T1000 (cell line): ENCODE results near the gene TNNT2.

Experiments
- DNase-seq: peaks from one replicate; lab custom pipeline; 2025; ENCODE audit warnings: mixed read lengths; lab: John Stamatoyannopoulos, UW

The TNNT2 gene

DNA sequence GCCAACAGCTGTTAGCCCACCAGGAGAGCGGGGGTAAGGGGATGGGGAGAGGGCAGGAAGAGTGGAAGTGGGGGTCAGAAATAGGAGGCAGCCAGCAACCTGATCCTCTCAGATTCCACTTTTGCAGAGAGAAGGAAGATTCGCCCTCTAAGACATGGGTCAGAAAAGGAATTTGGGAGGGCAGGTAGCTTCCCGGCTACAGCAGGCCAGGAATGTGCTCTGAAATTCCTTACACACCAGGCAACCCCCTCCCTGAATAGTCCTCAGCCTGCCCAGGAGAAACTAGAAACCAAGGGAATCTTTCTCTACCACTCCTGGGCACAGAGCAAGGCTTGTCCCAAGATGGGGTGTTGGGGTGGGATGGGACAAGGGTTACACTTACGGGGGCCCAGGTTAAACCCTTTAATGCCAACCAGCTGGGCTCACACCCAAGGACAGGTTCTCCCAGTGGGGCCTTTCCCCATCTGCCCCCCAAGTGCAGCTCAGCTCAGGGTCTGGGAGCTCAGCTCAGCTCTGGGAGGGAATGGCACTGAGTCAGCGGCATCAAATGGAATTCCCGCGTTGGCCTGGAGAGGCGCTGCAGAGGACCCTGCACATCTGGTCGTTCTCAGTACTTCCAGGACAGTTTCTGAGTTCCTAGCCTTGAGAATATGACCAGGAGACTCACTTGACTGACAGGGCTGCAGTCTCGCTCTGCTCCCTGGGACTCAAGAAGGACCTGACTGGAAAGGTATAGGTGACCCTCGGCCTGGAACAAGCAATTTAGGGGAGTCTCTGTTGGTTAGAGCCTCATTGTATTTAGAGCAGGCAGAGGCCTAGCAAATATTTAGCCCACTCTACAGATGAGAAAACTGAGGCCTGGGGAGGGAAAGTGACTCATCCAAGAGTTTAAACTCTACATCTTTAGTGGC is 761 bp downstream of the TNNT2 start:
- DNase-seq = no peak

DNA sequence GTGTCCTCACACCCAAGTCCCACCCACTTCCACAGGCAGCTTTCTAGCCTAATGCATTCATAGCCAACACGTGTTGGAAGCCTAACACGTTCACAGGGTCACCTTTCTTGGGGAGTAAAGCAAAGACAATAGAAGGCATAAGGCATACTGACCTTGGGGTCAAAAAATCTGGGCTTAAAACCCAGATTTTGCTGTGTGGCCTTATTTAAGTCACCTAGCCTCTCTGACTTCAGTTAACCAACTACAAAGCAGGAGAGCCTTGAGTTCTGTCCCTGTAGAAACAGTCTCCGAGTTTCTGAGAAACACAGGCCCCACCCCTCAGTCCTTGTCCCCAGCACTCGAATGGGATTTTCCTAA is 1.4 kb downstream of the TNNT2 start:
- no peak for DNase-seq

DNA sequence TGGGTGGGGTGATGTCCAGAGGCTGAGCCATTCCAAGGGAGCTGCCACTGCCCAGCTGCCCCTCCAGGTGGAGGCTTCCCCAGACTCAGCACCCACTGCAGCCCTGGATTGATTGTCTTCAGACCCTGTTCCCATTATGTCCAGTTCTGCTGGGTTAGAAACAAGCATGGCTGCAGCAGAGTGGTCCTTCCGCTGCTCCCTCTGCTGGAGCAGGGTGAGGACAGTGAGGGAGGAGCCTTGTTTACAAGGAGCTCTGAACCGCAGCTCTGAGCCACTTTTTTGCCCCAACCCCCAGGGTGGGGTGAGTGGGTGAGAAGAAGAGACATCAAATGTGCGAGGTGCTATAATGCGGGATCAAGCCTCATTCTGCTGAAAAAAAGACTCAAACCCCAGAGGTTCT is 2.3 kb downstream of the TNNT2 start:
- no peak for DNase-seq

DNA sequence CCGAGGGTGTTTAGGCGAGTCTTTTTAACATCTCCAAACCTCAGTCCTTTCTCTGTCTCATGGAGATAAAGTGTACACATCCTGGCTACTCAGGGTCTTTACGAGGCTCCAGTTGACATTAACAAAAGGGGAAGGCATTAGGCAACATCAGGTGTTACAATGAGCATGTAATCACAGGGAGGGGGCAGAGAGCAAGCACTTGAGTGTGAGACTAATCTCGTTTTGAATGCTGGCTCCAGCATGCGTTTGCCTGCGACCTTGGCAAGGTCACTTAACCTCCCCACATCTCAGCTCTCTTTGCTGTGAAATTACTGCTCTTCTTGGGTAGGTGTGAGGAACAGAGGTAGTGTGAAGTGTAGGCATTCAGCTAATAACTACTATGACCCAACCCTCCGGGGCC is 3.1 kb downstream of the TNNT2 start:
- no peak for DNase-seq

DNA sequence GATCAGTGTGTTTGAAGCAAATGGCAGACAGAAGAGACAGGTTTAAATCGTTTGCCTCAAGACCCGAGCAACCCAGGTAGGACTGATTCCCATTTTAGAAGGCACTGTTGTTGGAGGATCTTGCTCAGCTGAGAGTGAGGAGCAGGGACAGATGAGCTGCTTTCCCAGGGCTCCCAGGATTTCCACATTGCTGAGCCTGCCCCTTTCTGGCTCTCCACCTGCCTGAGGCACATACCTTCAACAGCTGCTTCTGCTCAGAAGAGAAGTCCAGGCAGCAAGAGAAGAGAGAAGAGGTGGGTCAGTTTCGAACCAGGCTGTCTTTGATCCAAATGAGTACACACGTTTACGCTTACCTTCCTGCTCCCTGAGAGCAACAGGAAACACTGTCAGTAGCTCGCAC is 5.7 kb downstream of the TNNT2 start:
- no peak for DNase-seq

DNA sequence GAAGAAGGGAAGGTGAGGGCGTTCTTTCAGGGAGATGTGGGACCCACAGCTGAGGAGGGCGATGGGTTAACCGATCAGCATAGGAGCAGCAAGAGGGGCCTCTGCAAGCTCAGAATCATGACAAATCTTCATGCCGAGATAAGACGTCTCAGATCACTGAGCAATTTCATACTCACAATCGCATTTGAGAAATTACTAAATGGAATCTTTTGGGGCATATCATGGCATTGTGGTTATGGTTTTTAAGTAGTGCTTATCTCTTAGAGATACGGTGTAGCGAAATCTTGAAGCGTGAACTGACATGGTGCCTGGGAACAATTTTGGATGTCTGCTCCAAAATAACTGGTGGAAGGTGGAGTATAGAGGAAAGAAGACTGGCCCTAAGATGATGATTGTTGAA is 6.2 kb downstream of the TNNT2 start:
- no peak for DNase-seq

DNA sequence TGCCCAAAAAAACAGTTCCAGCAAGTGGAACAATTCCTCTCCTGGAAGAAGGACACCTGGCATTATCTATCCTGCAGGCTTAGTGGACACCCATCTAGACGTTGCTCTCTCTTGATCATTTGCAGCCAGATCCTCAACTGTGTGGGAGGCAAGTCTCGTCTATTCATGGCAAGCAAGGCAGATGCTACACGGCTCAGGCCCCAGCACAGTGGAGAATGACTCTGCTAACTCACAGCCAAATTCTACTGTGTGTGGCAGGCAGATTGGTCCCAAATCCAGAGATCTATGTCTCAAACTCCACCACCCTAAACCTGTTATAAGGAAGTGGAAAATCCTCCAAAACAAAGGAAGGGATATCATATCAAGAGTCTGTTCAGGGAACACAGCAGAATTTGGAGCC is 7.0 kb downstream of the TNNT2 start:
- DNase-seq = no peak

DNA sequence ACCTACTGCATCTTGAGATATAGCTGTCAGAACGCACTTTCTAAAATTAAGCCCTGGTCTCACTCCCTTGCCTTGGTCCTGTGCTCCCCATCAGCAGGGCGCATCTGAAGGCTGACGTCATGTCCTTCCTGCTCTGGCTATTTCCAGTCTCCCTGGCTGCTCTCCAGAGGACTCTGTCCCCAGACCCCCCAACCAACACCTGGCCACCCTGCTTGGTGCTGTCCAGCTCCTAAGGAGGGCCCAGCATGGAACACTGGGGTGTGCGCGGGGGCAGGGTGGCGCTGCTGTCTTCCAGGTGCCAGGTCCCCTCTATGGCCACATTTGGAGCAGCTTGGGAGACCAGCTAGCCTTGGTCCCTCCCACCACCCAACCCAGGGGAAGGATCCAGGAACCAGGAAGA is 8.3 kb downstream of the TNNT2 start:
- DNase-seq = no peak

DNA sequence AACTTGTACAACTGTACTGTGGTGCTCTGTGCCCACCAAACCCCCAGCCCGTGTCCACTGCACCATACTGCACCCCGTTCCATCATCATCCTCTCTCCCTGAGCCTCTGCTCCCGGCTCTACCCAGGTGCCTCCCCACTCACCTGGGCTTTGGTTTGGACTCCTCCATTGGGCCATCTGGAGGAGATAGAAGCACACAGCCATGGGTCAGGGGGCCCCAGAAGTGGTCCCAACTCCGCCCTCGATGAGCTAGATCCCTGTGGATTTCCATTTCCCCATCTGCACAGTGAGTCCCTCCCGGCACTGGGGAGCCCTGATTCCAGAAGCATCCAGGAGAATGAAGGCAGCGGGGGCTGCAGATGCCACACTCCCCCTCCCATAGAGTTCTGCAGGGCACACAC is 10.8 kb downstream of the TNNT2 start:
- no peak for DNase-seq

DNA sequence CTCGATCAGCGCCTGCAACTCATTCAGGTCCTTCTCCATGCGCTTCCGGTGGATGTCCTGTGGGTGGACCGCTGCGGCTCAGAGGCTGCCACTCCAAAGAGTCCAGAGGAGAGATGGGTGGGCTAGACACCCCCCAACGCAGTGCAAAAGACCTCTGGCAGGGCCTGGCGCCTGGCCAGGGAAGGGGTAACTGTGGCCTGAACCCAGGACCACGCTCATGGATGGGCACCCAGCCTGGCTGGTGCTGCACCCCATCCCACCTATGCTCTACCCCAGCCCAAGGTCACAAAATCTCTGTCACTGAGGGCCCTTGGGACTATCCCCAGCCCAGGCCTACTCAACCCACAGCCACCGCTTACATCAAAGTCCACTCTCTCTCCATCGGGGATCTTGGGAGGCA is 12.2 kb downstream of the TNNT2 start:
- no peak for DNase-seq

DNA sequence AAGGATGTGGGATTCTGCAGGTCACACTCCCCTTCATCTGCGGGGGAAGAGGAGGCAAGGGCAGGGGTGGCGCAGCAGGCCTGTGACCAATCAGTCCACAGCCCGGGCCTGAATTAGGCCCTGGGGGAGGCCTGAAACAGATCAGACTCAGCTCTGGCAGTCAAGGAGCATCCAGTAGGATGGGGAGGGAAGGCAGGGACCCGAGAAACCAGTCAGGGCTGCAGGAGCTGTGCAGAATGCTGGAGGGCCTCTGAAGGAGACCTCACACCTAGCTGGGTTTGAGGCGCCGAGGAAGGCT is 12.7 kb downstream of the TNNT2 start:
- no peak for DNase-seq

DNA sequence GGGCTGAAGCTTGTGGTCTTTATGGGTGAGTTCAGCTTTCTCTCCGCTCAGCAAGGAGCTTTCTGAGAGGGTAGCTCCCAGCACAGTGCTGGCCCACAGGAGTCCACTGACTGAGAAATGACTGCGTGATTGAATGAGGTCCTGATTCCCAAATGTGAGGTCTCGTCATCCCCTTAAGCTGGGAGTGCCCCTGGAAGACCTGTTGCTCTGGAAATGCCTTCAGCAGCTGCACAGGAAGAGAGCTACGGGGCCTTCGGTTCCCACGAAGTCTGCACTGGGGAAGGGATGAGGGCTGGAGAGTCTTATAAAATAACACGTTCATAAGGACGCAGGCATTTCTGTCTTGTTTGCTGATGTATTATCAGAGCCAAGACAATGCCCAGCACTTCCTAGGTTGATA is 14.0 kb downstream of the TNNT2 start:
- no peak for DNase-seq

DNA sequence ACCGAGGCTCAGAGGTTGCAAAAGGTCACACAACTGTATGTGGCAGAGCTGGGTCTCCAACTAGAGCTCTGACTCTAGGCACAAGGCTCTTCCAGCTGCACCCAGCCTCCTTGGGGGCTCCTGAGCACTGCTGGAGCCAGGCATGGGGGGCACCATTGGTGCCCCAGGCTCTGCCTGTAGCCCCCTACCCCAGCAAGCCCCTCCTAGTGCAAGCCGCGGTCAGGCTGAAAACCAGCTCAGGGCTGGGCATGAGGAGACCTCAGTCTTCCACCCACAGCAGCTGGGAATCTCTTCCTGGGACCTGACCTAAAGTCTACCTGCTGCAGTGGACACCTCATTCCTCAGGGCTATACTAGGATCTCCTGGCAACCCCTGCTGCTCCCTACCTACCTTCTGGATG is 14.6 kb downstream of the TNNT2 start:
- no peak for DNase-seq

DNA sequence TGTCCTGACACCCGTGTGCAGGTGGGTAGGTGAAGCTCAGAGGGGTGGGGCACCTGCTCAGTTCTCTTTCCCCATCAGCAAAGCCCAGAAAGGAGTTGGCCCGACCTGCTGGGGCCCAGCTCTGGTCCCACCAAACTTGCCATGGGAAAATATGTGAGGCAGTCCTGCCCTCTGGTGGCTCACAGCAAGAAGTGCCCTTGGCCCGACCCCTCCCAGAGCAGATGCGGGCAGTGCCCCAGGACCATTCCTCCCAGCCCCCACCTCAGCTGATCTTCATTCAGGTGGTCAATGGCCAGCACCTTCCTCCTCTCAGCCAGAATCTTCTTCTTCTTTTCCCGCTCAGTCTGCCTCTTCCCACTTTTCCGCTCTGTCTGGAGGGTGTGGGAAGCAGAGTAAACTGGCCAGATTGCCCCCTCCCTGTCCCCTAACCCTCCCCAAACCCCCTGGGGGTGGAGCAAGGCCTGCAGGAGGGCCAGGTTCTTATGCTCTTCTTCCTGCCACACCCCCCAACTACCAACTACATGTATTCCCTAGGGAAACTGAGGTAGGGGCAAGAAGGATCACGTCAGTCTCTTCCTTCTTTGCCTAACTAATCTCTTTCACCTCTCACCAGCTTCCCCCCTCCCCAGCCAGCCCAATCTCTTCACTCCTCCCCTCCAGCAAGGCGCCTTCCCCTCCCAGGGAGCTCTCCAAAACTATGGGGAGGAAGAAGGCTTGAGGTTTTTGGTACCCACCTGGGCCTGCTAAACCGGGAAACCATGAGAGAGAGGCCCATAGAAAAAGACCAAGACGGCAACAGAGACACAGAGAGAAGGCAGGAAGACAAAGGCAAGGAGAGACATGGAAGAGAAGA is 15.6 kb downstream of the TNNT2 start:
- DNase-seq = no peak

DNA sequence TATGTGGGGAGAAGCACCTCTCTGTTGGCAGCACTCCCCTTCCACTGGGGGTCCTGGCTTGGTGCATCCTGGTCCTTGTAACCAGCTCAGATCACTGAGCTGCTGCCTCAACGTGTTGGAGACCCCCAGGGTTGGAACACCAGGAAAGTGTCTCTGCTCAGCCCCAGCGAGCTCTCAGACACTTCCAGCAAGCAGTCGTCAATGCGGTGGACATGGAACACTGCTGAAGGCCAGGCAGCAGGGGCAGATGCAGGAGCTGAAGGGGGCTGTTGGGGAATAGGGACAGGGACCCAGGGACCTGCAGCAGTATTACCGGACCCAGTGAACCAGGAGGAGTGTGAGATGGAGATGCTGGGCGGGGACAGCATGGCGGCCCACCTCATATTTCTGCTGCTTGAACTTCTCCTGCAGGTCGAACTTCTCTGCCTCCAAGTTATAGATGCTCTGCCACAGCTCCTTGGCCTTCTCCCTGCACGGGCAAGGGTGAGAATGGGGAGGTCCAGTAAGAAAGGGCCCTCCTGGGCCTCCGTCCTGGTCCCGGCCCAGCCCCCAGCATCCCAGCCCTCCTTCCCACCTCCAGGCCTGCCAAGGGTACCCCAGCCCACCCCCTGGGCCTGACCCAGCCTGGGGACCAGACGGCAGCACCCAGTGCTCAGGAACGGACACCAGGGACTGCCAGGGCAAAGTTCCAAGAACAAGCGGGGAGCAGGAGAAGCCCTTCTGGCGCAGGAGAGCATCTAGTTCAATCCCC is 16.4 kb downstream of the TNNT2 start:
- DNase-seq = no peak

DNA sequence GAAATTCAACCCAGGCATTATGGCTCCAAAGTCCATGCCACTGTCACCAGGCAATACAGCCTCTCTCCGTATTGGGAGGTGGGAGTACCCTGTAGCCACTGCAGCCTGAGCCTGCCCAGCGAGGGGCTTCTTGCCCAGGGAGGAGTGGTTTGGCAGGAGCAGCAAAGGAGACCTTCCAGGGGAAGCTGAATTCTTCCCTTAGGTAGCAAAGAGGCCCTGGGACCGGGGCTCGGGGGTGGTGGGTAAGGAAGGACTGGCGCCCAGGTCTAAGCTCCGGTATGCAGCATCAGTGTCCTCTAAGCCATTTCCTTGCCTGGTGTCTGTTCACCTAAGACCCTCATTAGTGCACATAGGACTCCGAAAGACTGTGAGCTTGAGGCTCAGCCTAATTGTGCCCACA is 17.0 kb downstream of the TNNT2 start:
- DNase-seq = no peak

DNA sequence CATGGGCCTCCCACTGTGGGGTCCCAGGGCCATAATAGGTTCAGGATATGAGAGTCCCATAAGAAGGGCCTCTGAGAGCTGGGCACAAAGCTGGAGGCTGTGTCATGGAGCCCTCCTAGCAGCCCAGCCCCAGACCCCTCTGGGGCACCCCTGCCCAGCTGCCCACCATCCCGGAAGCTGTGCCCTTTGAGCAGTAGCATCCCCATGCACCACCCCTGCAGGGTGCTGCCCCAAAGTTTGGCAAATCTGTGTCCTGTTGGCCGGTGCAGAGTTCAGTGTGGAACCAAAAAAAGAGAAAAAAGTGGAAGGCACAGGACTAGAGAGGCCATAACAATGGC is 17.6 kb downstream of the TNNT2 start:
- DNase-seq = no peak

DNA sequence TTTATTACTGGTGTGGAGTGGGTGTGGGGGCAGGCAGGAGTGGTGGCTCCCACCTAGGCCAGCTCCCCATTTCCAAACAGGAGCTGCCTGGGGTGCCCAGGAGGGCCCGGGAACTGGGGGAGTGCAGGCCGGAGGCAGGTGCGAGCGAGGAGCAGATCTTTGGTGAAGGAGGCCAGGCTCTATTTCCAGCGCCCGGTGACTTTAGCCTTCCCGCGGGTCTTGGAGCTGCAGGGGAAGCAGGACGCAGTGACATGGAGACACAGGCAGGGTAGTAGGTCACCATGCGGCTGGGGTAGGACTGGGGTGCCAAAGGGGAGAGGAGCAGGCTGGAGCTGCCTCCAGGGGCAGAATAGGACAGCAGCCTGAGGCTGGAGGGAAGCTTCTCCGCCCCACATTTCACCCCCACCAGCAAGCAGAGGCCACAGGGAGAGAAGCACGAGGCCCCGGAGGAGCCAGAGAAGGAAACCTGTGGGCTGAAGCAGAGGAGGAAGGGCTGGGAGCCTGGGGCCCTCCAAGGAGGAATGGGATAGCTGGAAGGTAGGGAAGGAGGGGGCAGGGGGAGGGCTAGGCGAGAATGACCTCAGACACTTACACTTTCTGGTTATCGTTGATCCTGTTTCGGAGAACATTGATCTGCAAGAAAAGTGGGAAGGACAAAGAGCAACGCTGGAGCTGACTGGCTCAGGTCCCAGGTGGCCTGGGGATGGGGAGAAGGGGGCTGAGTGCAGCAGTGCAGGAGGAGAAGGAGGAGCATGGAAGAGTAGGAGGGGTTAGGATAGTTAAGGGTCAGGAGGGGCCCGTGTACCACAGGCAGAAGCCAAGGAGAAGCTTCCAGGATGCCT is 18.2 kb downstream of the TNNT2 start:
- no peak for DNase-seq

DNA sequence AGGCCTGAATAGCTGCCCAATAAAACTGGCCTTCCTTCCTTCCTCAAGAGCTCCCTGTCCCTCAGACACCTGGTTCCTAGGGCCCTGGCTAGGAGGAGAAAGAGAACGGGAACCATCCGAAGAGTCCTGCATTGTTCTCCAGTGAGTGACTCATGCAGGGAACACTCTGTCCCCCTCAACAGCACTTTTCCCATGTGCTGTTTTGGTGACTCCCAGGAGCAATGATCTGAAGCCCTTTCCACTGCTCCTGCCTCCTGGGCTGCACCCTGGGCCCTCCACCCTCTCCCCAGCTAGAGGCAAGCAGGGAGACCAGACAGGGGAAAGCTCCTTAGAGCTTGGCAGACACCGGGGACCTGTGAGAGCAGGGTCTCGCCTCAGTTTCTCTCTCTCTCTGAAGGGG is 18.9 kb downstream of the TNNT2 start:
- no peak for DNase-seq

DNA sequence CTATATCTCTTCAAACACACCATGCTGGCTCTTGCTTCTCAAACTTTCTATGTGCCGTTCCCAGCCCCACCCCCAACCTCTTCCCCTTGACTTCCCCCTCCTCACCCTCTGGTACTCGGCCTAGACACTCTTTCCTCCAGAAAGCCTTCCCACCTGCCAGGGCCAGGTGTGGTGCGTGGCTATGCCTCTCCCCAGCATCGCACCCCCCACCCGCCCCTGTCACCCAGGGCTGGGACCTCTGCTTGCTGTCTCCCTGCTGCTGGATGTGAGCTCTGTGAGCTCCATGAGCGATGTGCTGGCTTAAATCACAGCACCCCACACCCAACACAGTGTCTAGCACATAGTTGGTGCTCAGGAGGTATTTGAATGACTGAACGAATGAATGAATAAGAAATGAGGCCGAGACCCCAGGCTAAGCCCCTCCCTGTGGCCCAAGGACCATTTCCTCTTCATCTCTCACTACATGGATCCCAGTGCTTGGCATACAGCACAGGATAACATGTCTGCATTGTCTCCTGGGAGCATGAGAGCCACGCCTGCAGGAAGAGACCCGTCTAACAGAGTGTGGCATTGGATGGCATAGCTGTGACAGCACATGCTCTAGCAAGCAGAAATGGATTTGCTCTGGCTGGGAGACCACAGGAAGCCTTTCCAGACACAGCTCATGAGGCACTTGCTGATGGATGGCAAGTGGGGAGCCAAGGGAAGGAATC is 19.7 kb downstream of the TNNT2 start:
- DNase-seq = no peak

DNA sequence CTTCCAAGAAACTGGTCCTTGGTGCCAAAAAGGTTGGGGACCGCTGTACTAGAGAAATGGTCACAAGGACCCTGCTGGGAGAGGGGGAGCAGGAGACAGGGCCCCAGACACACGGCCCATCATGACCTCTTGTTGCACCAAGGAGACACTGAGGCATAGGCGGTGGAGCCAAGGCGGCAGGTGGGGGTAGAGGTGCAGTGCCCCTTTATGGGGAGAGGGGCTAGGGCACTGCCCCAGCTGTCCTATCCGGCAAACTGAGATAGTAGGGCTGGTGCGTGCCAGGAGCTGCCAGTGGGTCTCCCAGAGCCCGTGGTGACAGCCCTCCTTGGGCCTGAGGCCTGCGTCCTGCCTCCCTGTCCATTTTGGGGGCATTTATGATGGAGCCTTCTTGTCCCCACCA is 20.3 kb downstream of the TNNT2 start:
- DNase-seq = no peak
